ENCODE data around the gene ZNF136. TPM values are rescaled to one million over a fixed set of nuclear protein-coding genes. Genes with fewer than 3 reads are reported as not detected.

ZNF136 gene
- polyA plus RNA-seq, 1 donor from 2014 or later = 14.2 TPM

DNA sequence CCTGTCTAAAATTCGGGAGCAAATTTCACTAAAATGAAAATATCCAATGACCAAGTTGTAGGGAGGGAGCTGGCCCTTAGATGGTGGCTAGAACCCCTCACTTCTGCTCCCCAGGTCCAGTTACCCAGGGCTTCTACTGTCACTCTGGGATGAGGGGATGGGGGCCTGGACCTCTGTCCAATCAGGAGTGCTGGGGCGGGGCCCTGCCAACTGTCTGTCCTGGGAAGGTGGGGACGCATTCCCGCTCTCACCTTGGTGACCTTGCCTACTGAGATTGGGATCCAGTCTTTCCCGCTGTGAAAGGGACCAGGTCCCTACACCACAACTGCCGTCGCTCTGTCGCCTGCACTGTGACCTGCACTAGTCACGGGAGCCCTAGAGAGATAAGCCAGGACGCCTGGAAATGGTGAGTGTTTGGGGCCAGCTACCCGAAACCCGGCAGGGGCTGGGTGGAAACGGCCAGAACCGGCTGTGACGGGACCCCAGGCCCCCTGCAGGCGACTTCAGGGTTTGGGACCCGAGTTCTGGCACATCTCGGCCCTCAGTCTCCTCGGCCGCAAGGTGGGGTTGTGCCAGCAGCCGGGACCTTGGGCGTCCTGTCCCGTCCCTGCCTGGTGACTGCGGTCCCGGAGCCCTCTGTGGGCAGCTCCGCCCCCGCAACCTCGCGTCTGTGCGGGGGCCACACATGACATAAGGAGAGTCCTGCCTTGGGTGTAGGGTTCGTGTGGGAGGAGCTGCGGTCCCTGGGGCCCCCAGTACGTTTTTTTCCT is 45.5 kb upstream of the ZNF136 start:
- no peak overlapping the region for H3K4me3 ChIP-seq (ENCODE audit: low read length)
- no peak overlapping the region for H3K9ac ChIP-seq (ENCODE audit: low read length)
- no peaks in the 10 kb centered on the region for H3F3A ChIP-seq (ENCODE audit: insufficient read depth, low read length, poor library complexity, severe bottlenecking)
- no peak for TF ChIP-seq SMC3 (conservative IDR thresholded peaks at IDR 0.05; ENCODE audit: poor library complexity)
- TF ChIP-seq RAD21 (conservative IDR thresholded peaks at IDR 0.05) = no peak
- TF ChIP-seq POLR2AphosphoS5 (IDR thresholded peaks at IDR 0.05) = no peak
- H3K27me3 ChIP-seq (ENCODE audit: insufficient read depth, low read depth, low read length) = no peaks in the 10 kb centered on the region
- H3K9me3 ChIP-seq (ENCODE audit: low read length) = no peaks in the 10 kb centered on the region
- no peaks in the 10 kb centered on the region for H3K9me2 ChIP-seq (ENCODE audit: insufficient read depth, low read length)
- no peaks in the 10 kb centered on the region for H3K36me3 ChIP-seq (ENCODE audit: insufficient read depth, low read length)
- no peak overlapping the region for H3K27ac ChIP-seq (ENCODE audit: low read length)
- no peaks in the 10 kb centered on the region for H3K79me2 ChIP-seq (replicated peaks; ENCODE audit: insufficient read depth, low read length)
- H3K4me2 ChIP-seq (ENCODE audit: low read length) = no peak overlapping the region
- no peaks in the 10 kb centered on the region for H4K20me1 ChIP-seq (ENCODE audit: insufficient read depth)
- no peak overlapping the region for H2AFZ ChIP-seq (ENCODE audit: low read depth, low read length)

DNA sequence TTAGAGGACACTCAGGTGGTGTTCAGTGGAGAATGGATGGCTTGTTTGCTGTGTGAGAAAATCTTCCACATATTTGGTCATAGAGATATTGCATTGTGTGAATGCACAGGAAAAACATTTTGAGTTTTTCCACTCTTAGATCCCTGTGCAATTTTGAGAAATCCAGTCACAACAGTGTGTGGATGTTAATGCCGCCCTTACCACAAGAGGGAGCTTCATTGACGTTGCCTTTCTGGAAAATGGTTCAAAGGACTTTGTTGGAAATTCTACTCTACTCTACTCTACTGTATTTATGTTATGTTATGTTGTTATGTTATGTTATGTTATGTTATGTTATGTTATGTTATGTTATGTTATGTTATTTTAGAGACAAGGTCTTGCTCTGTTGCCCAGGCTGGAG is 36.2 kb upstream of the ZNF136 start:
- H3K9ac ChIP-seq (ENCODE audit: low read length) = no peak overlapping the region
- H3K27me3 ChIP-seq (ENCODE audit: insufficient read depth, low read depth, low read length) = no peaks in the 10 kb centered on the region
- H2AFZ ChIP-seq (ENCODE audit: low read depth, low read length) = no peak overlapping the region
- H3K36me3 ChIP-seq (ENCODE audit: insufficient read depth, low read length) = peaks cover 5% of the 10 kb centered on the region
- H3F3A ChIP-seq (ENCODE audit: insufficient read depth, low read length, poor library complexity, severe bottlenecking) = no peaks in the 10 kb centered on the region
- H3K9me3 ChIP-seq (ENCODE audit: low read length) = peaks cover 3% of the 10 kb centered on the region
- no peaks in the 10 kb centered on the region for H4K20me1 ChIP-seq (ENCODE audit: insufficient read depth)
- TF ChIP-seq, protein P1, sequence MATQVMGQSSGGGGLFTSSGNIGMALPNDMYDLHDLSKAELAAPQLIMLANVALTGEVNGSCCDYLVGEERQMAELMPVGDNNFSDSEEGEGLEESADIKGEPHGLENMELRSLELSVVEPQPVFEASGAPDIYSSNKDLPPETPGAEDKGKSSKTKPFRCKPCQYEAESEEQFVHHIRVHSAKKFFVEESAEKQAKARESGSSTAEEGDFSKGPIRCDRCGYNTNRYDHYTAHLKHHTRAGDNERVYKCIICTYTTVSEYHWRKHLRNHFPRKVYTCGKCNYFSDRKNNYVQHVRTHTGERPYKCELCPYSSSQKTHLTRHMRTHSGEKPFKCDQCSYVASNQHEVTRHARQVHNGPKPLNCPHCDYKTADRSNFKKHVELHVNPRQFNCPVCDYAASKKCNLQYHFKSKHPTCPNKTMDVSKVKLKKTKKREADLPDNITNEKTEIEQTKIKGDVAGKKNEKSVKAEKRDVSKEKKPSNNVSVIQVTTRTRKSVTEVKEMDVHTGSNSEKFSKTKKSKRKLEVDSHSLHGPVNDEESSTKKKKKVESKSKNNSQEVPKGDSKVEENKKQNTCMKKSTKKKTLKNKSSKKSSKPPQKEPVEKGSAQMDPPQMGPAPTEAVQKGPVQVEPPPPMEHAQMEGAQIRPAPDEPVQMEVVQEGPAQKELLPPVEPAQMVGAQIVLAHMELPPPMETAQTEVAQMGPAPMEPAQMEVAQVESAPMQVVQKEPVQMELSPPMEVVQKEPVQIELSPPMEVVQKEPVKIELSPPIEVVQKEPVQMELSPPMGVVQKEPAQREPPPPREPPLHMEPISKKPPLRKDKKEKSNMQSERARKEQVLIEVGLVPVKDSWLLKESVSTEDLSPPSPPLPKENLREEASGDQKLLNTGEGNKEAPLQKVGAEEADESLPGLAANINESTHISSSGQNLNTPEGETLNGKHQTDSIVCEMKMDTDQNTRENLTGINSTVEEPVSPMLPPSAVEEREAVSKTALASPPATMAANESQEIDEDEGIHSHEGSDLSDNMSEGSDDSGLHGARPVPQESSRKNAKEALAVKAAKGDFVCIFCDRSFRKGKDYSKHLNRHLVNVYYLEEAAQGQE (IDR thresholded peaks at IDR 0.05; ENCODE audit: borderline replicate concordance) = no peak
- TF ChIP-seq RAD21 (conservative IDR thresholded peaks at IDR 0.05) = no peak
- TF ChIP-seq TAF1 (IDR thresholded peaks at IDR 0.05; ENCODE audit: low read depth) = no peak
- no peak for TF ChIP-seq SMC3 (conservative IDR thresholded peaks at IDR 0.05; ENCODE audit: poor library complexity)
- TF ChIP-seq EP300 (conservative IDR thresholded peaks at IDR 0.05; ENCODE audit: poor library complexity, severe bottlenecking) = no peak
- TF ChIP-seq POLR2AphosphoS5 (IDR thresholded peaks at IDR 0.05) = no peak
- TF ChIP-seq, protein P2, sequence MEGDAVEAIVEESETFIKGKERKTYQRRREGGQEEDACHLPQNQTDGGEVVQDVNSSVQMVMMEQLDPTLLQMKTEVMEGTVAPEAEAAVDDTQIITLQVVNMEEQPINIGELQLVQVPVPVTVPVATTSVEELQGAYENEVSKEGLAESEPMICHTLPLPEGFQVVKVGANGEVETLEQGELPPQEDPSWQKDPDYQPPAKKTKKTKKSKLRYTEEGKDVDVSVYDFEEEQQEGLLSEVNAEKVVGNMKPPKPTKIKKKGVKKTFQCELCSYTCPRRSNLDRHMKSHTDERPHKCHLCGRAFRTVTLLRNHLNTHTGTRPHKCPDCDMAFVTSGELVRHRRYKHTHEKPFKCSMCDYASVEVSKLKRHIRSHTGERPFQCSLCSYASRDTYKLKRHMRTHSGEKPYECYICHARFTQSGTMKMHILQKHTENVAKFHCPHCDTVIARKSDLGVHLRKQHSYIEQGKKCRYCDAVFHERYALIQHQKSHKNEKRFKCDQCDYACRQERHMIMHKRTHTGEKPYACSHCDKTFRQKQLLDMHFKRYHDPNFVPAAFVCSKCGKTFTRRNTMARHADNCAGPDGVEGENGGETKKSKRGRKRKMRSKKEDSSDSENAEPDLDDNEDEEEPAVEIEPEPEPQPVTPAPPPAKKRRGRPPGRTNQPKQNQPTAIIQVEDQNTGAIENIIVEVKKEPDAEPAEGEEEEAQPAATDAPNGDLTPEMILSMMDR (IDR thresholded peaks at IDR 0.05; ENCODE audit: poor library complexity, severe bottlenecking) = no peak
- no peak for TF ChIP-seq MXI1 (conservative IDR thresholded peaks at IDR 0.05; ENCODE audit: poor library complexity, severe bottlenecking)
- TF ChIP-seq EZH2 (IDR thresholded peaks at IDR 0.05; ENCODE audit: borderline replicate concordance, insufficient read depth, low read length, poor library complexity, severe bottlenecking) = no peak
- no peaks in the 10 kb centered on the region for H3K79me2 ChIP-seq (replicated peaks; ENCODE audit: insufficient read depth, low read length)
- no peak overlapping the region for H3K4me3 ChIP-seq (ENCODE audit: low read length)
- no peaks in the 10 kb centered on the region for H3K9me2 ChIP-seq (ENCODE audit: insufficient read depth, low read length)
- no peak overlapping the region for H3K27ac ChIP-seq (ENCODE audit: low read length)
- no peak overlapping the region for H3K4me2 ChIP-seq (ENCODE audit: low read length)

Measured in neural cell (in vitro differentiated cells).